ENCODE data around the gene ZNF689. TPM values are rescaled to one million over a fixed set of nuclear protein-coding genes. Genes with fewer than 3 reads are reported as not detected.
"Not testable (repeated sequence)": the region's sequence is repeated elsewhere in the genome, so short reads cannot be mapped to it uniquely, and the experiment has no call there.

Gene ZNF689
- total RNA-seq, 1 donor from 2014 or later: 4.3 TPM

DNA sequence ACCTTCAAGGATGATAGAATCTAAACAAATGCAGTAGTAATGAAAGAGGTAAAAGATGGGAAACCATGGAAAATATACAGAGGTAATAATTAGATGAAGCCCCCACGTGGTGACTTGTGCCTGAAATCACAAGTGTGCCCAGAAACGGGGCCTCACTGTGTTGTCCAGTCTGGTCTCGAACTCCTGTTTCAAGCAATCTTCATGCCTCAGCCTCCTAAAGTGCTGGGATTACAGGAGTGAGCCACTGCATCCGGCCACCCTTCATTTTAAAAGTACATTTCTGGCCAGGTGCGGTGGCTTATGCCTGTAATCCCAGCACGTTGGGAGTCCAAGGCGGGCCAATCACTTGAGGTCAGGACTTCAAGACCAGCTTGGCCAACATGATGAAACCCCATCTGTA is 26.4 kb upstream of the ZNF689 start:
- no peak for DNase-seq

DNA sequence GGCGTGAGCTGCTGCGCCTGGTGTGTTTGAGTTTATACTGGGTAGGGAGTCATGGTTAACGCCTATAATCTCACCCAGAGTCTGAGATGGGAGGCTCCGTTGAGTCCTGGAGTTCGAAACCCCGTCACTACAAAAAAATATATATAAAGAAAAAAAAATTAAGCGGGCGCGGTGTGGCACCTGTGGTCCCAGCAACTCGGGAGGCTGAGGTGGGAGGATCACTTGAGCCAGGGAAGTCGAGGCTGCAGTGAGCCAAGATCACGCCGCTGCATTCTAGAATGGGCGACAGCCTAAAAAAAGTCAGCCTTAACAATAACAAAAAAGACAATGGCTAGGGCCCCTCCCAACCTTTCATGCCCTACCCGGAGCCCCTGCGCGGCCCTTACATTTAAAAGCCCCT is 23.3 kb upstream of the ZNF689 start:
- no peak for DNase-seq

GRCh38 chr16:30632454-30632853 is 22.3 kb upstream of the ZNF689 start:
- DNase-seq: not testable (repeated sequence)

DNA sequence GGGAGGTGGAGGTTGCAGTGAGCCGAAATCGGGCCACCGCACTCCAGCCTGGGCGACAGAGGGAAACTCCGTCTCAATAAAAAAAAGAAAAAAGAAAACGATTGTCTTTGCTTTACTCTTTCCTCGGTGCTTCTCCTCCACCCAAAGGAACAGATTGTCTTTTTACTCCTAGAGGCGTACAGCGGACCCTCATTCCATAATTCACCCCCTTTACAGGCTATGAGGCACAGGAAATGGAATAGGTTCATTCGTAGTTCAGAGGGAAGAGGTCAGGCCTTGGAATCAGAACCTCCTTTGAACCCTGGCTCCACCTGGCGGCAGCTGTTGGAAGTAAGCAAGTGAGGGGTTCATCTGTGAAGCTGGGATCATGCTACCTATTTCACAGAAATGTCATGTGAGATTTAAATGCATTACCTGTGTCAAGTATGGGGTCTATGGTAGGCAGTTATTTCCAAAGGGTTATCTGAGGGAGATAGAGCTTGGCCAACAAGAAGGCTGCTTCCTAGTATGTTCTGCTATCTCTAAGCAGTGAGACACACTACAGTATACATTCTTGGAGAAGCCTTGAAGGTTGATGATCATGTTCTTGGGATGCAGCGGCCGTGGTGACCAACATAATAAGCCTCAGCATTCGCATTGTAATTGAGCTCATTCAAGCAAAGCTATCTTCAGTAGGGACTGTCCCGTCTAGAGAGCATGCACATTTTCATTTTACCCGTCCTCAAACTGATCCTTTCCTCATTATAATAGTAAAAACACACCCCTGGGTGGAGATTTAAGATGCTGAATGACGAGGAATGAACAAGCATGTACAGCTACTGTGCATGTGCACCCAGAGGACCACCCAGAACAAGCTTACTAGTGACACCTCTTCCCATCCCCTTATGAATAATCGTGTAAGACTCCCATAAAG is 18.7 kb upstream of the ZNF689 start:
- peak; percentile 92 for DNase-seq

GRCh38 chr16:30626236-30626635 is 16.0 kb upstream of the ZNF689 start:
- DNase-seq: no peak

DNA sequence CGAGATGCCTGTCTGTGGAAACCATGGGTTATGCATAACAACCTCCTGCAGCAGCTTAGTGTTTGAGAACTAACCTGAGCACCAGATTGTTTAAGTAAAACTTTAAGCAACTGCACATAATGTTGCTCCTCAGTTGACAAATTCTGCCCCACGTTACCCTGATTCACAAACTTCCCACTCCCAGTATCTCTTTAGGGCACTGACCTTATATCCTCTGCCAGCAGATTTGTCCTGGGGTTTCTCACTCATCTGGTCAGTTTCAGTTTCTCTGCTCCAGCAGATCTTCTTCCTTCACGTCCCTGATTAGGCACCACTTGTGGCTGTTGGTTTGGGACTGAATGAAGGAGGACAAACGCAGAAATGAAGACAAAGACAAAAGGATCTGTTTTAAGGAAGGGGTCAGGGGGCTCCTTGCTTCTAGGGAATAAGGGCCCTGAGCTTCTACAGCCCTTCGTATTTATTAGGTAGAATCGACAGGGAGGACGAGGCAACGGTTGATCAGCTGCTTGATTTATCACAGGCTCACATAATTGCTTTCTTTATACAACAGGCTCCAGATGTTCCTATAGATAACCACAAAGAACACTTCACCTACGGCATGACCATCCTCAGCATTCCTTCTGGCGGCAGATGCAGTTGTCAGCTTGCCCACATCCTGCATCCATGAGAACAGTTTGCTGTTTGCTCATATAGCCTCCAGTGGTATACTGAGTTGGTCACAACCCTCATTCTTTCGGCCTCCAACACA is 13.5 kb upstream of the ZNF689 start:
- DNase-seq: no peak

DNA sequence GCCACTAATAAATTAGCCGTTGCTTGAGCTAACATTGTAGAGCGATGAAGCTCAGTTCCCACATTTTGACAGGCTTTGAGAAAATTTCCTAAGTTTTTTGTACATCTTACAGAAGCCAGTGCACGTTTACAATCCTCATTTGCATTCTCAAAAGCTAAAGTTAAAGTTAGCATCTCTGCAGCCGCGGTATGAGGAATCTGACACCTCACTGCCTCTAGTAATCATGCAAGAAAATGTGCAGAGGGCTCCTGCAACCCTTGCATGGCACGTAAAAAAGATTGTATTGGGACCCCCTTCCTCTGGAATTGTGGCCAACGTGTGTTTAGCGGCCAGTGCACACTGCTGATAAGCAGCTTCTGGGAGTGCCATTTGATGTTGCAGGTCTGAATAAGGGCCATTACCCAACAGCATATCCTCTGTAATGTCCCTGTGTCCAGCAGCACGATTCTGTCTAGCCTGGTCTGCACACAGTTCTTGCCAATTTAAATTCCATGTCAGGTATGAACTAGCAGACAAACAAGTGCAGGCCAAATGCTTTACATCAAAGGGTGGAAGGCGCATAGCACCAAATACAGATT is 12.4 kb upstream of the ZNF689 start:
- no peak for DNase-seq

DNA sequence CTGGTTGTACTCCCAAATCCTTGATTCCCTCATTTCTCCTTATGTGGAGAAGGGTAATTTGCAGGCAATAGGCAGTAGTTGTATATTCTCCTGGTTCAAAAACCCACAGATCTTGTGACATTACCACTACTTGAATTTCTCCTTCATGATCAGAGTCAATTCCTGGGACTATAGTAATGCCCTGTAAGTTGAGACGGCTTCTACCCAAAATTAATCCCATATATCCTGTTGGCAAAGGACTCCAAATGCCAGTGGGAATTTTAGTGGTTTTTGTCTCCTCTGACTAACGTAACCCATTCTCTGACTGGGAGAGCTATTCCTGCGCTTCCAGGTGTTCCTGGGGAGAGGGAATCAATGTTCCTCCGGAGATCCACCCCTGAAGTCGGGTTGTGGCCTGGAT is 11.6 kb upstream of the ZNF689 start:
- DNase-seq: no peak

DNA sequence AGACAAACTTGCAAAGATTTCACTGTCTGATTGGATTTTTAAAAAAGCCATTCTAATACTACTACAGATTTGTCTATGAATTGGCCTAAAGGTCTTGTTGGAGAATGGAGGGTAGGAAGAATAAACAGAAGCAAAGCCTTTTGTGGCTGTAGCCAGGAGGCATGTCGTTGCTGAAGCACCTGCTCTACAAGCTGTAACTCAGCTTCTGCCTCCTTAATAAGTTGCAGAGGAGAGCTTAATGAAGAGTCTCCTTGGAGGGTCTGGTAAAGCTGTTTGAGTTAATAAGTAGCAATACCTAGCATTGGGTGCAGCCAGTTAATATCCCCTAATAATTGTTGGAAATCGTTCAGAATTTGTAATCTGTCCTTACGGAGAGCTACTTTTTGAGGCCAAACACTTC is 10.0 kb upstream of the ZNF689 start:
- no peak for DNase-seq

DNA sequence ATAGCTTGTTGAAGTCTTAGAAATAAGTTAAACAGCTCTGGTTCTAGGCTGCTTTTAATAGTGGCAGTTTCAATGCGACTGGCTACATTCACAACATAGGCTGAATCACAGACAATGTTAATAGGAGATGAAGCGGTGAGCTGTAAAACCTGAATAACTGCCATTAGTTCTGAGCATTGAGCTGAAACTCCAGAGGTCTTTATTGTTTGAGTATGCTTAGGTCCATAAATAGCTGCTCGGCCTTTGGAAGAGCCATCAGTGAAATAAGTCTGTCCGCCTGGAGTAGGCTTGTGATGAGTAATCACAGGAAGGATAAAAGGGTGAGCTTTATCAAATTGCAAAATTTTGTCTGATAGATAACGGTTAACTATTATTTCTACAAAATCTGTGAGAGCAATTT is 9.4 kb upstream of the ZNF689 start:
- DNase-seq: no peak

DNA sequence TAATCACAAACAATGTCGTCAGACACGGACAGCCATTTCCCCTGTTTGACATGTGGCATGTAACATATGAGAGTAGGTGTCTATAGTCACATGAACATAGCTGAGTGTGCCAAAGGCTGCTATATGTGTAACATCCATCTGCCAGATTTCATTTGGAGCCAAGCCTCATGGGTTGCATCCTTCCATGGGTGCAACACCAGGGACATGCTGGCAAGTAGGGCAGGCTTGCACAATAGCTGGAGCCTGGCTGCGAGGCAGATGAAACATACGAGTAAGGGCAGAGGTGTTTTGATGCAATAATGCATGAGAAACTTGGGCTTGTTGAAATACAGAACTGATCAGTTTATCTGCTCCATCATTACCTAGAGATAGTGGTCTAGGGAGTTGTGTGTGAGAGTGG is 9.0 kb upstream of the ZNF689 start:
- DNase-seq: no peak

DNA sequence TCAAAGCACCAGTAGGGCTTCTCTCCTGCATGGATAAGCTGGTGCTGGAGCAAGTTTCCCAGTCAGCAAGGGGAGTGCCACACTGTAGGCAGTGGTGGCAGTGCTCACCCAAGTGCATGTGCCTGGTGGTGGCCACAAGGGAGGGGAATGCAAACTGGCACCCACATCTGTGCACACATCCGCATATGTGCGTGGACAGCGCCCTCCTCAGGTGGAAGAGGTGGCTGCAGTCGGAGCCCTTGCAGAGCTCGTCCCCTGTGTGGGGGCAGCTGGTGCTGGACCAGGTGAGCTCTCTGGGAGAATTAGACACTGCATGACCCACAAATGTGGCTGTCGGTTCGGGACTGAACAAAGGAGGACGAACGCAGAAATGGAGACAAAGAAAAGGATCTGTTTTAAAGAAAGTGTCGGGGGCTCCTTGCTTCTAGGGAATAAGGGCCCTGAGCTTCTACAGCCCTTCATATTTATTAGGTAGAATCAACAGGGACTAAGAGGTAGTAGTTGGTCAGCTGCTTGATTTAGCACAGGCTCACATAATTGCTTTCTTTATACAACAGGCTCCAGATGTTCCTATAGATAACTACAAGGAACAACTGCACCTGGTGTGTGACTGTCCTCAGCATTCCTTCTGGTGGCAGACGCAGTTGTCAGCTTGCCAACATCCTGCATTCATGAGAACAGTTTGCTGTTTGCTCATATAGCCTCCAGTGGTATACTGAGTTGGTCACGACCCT is 5.3 kb upstream of the ZNF689 start:
- peak; percentile 22 for DNase-seq

DNA sequence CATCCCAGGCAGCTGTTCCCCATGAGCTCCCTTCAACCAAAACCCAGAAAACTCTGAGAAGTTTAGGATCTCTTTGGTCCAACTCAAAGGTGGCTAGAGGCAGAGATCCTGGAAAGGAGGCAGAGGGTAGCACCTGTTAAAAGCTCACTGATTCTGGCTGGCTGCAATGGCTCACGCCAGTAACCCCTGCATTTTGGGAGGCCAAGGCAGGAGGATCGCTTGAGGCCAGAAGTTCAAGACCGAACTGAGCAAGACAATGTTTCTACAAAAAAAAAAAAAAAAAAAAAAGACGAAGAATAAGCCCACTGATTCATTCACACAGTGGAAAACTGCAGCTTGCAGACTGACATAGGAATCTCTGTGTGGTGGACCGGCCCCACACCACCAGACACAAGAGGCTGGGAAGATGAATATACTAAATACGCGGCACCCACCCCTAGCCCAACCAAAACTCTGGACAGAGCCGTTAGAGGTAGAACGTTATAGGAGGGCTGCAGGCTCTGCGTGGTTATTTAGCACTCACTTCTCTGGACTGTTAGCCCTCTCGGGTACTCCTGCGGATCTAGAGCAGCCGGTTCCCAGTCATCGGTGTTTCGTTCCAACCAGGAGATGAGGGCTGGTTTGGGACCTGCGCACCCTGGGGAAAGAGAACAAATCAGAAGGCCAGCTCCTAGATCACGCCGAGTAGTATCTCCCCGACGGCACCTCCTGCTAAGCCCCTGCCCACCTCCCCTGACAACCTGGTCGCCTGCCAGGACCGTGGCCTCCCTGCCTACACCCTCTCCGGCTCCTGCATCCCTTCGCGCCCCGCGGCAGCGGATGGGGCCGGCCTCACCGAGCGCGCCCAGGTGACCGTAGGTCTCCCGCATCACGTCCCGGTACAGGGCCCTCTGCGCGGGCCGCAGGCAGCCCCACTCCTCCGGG is 925 bp downstream of the ZNF689 start:
- peak; percentile 55 for DNase-seq

DNA sequence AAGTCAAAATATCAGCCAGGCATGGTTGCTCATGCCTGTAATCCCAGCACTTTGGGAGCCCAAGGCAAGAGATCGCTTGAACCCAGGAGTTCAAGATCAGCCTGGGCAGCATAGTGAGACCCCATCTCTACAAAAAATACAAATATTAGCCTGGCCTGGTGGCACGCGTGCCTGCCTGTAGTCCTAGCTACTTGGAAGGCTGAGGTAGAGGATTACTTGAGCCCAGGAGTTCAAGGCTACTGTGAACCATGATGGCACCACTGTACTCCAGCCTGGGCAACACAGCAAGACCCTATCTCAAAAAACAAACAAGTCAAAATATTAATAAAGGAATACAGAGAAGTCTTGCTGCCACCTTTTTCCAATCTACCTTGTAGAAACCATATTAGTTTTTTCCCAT is 4.2 kb downstream of the ZNF689 start:
- no peak for DNase-seq

DNA sequence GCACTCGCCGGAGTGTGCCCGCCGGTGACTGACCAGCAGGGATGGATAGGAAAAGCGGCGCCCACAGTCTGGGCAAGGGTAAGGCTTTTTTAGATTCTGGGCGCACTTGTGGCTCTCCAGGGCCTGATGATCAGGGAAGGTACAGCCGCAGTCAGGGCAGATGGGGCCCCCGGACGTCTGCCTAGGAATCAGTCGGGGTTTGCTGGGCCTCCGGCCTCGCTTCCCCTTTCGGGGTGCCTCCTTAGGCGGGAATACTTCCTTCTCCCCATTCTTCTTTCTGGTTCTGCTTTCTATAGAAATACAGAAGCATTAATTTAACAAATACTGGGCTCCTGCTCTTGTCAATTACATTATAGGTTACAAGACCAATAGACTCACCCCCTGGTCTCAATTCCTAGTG is 5.0 kb downstream of the ZNF689 start:
- no peak for DNase-seq

- DNase-seq: no peak
Observed at GRCh38 chr16:30604316-30604947, 5.8 kb downstream of the ZNF689 start.

GRCh38 chr16:30603945-30604315 is 6.3 kb downstream of the ZNF689 start:
- no peak for DNase-seq

GRCh38 chr16:30602616-30603277 is 7.4 kb downstream of the ZNF689 start:
- peak; percentile 65 for DNase-seq

DNA sequence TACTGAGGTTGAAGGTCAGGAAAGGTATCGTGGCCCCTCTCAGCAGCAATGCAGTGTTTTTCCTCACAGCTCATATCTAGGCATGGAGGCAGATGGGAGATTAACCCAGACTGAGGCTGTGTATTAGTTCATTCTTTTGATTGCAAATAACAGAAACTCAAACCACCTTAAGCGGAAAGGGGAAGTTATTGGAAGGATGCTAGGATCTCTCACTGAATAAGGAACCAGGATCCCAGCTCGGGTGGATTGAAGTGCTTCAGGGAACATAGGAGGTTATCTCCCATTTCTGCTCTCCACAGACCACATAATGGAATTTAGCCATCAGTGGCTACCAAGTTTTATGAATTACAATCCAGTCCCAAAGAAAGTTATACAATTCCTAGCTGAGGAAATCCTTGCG is 8.2 kb downstream of the ZNF689 start:
- no peak for DNase-seq

- no peak for DNase-seq
Observed at GRCh38 chr16:30600929-30601328, 9.3 kb downstream of the ZNF689 start.

Measured in tongue (tissue), 2 donors.